Muscle layer of duodenum (tissue), 2 donors: ENCODE data around the gene SH3BGRL3.
"Not testable (repeated sequence)": the region's sequence is repeated elsewhere in the genome, so short reads cannot be mapped to it uniquely, and the experiment has no call there.

Experiments used
- H3K27ac ChIP-seq: one replicate; pipeline ENCODE4 v1.7.0; 2013; ENCODE audit warnings: mild to moderate bottlenecking, low read length
- H3K27me3 ChIP-seq: one replicate; pipeline ENCODE4 v1.7.0; 2013; ENCODE audit warnings: low read depth, mild to moderate bottlenecking, control low read depth, low read length
- H3K36me3 ChIP-seq, 2 donors: one replicate each; pipeline ENCODE4 v1.7.0; 2013; ENCODE audit warnings: low read length in 2 of 2, control low read depth in 1 of 2, mild to moderate bottlenecking in 1 of 2; ENCODE audit not compliant: insufficient read depth in 2 of 2, control insufficient read depth in 1 of 2
- H3K4me1 ChIP-seq, 2 donors: one replicate each; pipeline ENCODE4 v1.7.0; 2013; ENCODE audit warnings: low read length in 2 of 2, mild to moderate bottlenecking in 2 of 2, control low read depth in 1 of 2, moderate library complexity in 1 of 2; ENCODE audit not compliant: insufficient read depth in 2 of 2, control insufficient read depth in 1 of 2
- H3K4me3 ChIP-seq, 2 donors: one replicate each; pipeline ENCODE4 v1.7.0; 2013; ENCODE audit warnings: low read length in 2 of 2, low read depth in 1 of 2, mild to moderate bottlenecking in 1 of 2
- H3K9me3 ChIP-seq, 2 donors: one replicate each; pipeline ENCODE4 v1.7.0; 2013; ENCODE audit warnings: low read length in 2 of 2, control low read depth in 1 of 2, mild to moderate bottlenecking in 1 of 2; ENCODE audit not compliant: control insufficient read depth in 1 of 2
- donor health status: healthy.

SH3BGRL3 gene

GRCh38 chr1:26279456-26280332 is at the start of gene SH3BGRL3:
SH3BGRL3 (plus strand) TSS chr1:26280086; CDS start chr1:26280156, 70 bp downstream.
- Histone ChIP-seq H3K27ac (peak within 1 kb of the TSS; percentile 87), H3K36me3 (peaks cover 0 to 11% of the 10 kb centered on the region in 2 donors), H3K4me3 (peak within 1 kb of the TSS; percentile 65 to 70), H3K9me3 (no peaks in the 10 kb centered on the region), H3K27me3 (no peaks in the 10 kb centered on the region), H3K4me1 (peaks cover 41 to 60% of the 10 kb centered on the region in 2 donors)

- not testable (repeated sequence) for H3K27me3 ChIP-seq, H3K9me3 ChIP-seq, H3K4me3 ChIP-seq, H3K4me1 ChIP-seq, H3K36me3 ChIP-seq, H3K27ac ChIP-seq
These were observed 49.2 kb upstream of the SH3BGRL3 start for GRCh38 chr1:26230682-26231081.

- Histone ChIP-seq H3K27me3 (no peaks in the 10 kb centered on the region), H3K27ac (peak within 1 kb of the TSS; percentile 93), H3K9me3 (no peaks in the 10 kb centered on the region), H3K4me1 (peaks cover 4 to 5% of the 10 kb centered on the region in 2 donors), H3K4me3 (peak within 1 kb of the TSS; percentile 79 to 89), H3K36me3 (no peaks in the 10 kb centered on the region)
These were observed 45.8 kb upstream of the SH3BGRL3 start, which contains the start of gene CEP85 for GRCh38 chr1:26233903-26234643. CEP85 (plus strand) TSS chr1:26234200; CDS start chr1:26239784, 5,584 bp downstream.

- H3K9me3 ChIP-seq, result no peaks in the 10 kb centered on the region
- H3K4me1 ChIP-seq, result peaks cover 4 to 5% of the 10 kb centered on the region in 2 donors
- H3K27me3 ChIP-seq, result no peaks in the 10 kb centered on the region
- H3K4me3 ChIP-seq, result peak overlapping the region; percentile 79 to 89
- H3K36me3 ChIP-seq, result no peaks in the 10 kb centered on the region
- H3K27ac ChIP-seq, result peak overlapping the region; percentile 93
These were observed 45.1 kb upstream of the SH3BGRL3 start for GRCh38 chr1:26234644-26235370.

- Histone ChIP-seq H3K27me3 (no peaks in the 10 kb centered on the region), H3K9me3 (no peaks in the 10 kb centered on the region), H3K4me1 (peaks cover 4 to 5% of the 10 kb centered on the region in 2 donors), H3K4me3 (no peak overlapping the region), H3K36me3 (no peaks in the 10 kb centered on the region), H3K27ac (no peak overlapping the region)
These were observed 42.5 kb upstream of the SH3BGRL3 start for GRCh38 chr1:26237230-26237966.

- no peak overlapping the region for H3K4me3 ChIP-seq
- no peaks in the 10 kb centered on the region for H3K27me3 ChIP-seq
- no peak overlapping the region for H3K27ac ChIP-seq
- H3K9me3 ChIP-seq, result no peaks in the 10 kb centered on the region
- H3K4me1 ChIP-seq, result peaks cover 0 to 4% of the 10 kb centered on the region in 2 donors
- no peaks in the 10 kb centered on the region for H3K36me3 ChIP-seq
These were observed 40.0 kb upstream of the SH3BGRL3 start for GRCh38 chr1:26239936-26240335.

GRCh38 chr1:26252718-26253117 is 27.2 kb upstream of the SH3BGRL3 start:
- no peak overlapping the region for H3K27ac ChIP-seq
- H3K9me3 ChIP-seq, result no peaks in the 10 kb centered on the region
- no peaks in the 10 kb centered on the region for H3K4me1 ChIP-seq
- no peak overlapping the region for H3K4me3 ChIP-seq
- H3K27me3 ChIP-seq, result no peaks in the 10 kb centered on the region
- H3K36me3 ChIP-seq, result peaks cover 15 to 21% of the 10 kb centered on the region in 2 donors

GRCh38 chr1:26254404-26254803 is 25.5 kb upstream of the SH3BGRL3 start:
- no peaks in the 10 kb centered on the region for H3K27me3 ChIP-seq
- H3K4me1 ChIP-seq, result no peaks in the 10 kb centered on the region
- H3K9me3 ChIP-seq, result no peaks in the 10 kb centered on the region
- peaks cover 22 to 34% of the 10 kb centered on the region in 2 donors for H3K36me3 ChIP-seq
- H3K27ac ChIP-seq, result no peak overlapping the region
- H3K4me3 ChIP-seq, result no peak overlapping the region

GRCh38 chr1:26257222-26257621 is 22.7 kb upstream of the SH3BGRL3 start:
- Histone ChIP-seq H3K4me3 (no peak overlapping the region), H3K4me1 (no peaks in the 10 kb centered on the region), H3K9me3 (no peaks in the 10 kb centered on the region), H3K27me3 (no peaks in the 10 kb centered on the region), H3K36me3 (peaks cover 25 to 36% of the 10 kb centered on the region in 2 donors), H3K27ac (no peak overlapping the region)

GRCh38 chr1:26259005-26259404 is 20.9 kb upstream of the SH3BGRL3 start:
- no peak overlapping the region for H3K27ac ChIP-seq
- H3K27me3 ChIP-seq, result no peaks in the 10 kb centered on the region
- H3K4me3 ChIP-seq, result no peak overlapping the region
- H3K4me1 ChIP-seq, result no peaks in the 10 kb centered on the region
- H3K36me3 ChIP-seq, result peaks cover 31 to 36% of the 10 kb centered on the region in 2 donors
- no peaks in the 10 kb centered on the region for H3K9me3 ChIP-seq
